Measurements from ENCODE around the gene GALT.

GALT gene

GRCh38 chr9:34646211-34647083, at the start of gene GALT:
Gene GALT (plus strand): TSS chr9:34646675. CDS start chr9:34646705, 30 bp downstream.
- TF ChIP-seq, protein P1, sequence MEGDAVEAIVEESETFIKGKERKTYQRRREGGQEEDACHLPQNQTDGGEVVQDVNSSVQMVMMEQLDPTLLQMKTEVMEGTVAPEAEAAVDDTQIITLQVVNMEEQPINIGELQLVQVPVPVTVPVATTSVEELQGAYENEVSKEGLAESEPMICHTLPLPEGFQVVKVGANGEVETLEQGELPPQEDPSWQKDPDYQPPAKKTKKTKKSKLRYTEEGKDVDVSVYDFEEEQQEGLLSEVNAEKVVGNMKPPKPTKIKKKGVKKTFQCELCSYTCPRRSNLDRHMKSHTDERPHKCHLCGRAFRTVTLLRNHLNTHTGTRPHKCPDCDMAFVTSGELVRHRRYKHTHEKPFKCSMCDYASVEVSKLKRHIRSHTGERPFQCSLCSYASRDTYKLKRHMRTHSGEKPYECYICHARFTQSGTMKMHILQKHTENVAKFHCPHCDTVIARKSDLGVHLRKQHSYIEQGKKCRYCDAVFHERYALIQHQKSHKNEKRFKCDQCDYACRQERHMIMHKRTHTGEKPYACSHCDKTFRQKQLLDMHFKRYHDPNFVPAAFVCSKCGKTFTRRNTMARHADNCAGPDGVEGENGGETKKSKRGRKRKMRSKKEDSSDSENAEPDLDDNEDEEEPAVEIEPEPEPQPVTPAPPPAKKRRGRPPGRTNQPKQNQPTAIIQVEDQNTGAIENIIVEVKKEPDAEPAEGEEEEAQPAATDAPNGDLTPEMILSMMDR (IDR thresholded peaks at IDR 0.05): peak; percentile 57

DNA sequence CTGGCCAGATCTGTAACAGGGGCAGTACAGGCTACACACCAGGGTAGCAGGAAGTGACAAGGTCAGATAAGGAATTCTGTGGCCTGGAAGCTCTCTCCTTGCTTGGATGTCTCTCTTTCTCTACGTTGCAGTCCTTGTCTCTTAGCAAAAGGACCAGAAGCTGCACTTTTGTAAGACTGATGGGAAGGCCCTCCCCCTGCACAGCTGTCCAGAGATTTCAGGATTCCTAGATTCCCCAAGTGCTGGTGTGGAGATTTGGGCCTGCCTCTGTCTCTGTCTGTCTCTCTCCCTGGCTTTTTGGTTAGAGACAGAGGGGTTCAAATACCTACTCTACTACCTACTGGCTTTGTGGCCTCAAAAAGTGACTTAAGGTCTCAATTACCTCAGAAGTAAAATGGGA, 46.9 kb upstream of the GALT start:
- TF ChIP-seq, protein P1 (IDR thresholded peaks at IDR 0.05): no peak

DNA sequence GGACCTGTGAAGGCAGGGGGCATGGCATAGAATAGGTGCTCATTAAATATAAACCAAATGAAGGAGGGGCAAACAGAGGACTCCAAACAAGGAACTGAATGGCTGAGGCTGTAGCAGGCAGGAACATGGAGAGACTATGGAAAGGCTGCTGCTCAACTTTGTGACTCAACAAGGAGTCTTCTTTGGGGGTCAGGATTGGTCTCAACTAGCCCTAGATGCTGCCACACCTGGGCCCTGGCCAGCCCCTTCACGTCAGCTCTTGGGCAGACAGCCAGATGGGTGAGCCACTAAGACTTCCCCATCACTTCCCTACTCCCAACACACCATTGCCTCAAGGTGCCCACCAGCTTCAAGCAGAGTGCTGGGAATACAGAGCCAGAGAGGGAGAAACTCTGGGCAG, 45.6 kb upstream of the GALT start:
- TF ChIP-seq, protein P1 (IDR thresholded peaks at IDR 0.05): no peak

DNA sequence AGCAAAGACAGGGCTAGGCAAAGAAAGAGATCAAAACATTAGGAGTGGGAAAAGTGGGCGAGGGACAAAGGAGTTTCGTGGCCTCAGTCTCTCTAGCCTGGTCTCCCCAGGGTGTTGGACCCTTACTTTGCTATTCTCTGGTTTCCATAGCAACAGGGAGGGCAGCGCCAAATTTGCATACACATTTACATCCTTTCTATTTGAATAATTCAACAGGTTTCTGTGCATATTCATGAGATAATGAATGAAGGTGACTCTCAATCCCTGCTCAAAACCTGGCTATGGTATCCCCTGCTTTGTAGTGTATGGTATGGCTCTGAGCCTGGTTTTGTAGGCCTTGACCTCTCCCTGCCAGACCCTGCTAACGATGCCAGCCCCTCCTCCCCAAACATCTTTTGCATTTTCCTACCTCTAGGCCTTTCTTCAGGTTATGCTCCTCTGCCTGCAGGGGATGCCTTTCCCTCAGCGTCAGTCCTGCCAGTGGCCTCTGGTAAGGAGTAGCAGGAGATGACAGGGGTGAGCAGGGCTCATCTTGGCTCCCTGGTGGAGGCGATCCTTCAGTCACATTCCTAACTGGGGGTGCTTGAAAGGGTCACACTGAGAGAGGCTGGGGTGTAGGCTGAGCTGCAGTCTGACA, 44.4 kb upstream of the GALT start:
- TF ChIP-seq, protein P1 (IDR thresholded peaks at IDR 0.05): no peak

- TF ChIP-seq, protein P1 (IDR thresholded peaks at IDR 0.05): peak; percentile 94
Observed at GRCh38 chr9:34603610-34604231, 42.8 kb upstream of the GALT start.

GRCh38 chr9:34606190-34606589, 40.3 kb upstream of the GALT start:
- TF ChIP-seq, protein P1 (IDR thresholded peaks at IDR 0.05): no peak

DNA sequence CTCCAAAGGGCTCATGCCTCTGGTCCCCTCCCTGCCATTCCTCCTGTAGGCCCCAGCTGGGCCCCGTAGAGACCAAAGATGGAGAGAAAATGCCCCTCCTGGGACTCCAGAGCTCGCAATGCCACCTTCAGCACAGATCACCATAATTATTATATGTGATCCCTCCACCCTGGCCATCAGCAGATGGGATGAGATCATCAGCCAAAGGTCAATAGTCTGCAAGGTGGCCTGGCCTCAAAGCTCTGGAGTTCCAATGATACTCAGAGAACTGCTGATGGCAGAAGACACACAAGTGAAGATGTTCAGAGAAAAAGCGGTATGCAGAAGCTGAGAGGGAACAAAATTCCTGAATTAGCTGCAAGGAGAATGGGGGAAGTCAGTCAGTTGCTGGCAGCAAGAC, 39.6 kb upstream of the GALT start:
- TF ChIP-seq, protein P1 (IDR thresholded peaks at IDR 0.05): no peak

Data from LNCAP (cell line).